Parathyroid adenoma (tissue), 2 donors: Measurements from ENCODE around the gene GNAT2.

Experiments
- H2AFZ ChIP-seq: fragments of 300-600 bp; sonication (generic); one replicate; pipeline ENCODE4 v1.7.0; 2017; ENCODE audit warnings: antibody characterized with exemption, mild to moderate bottlenecking
- H3K27ac ChIP-seq: fragments of 300-600 bp; sonication (generic); one replicate; pipeline ENCODE4 v1.7.0; 2017
- H3K27me3 ChIP-seq: fragments of 300-600 bp; sonication (generic); one replicate; pipeline ENCODE4 v1.7.0; 2017; ENCODE audit warnings: low read length; ENCODE audit not compliant: control insufficient read depth, insufficient read depth
- H3K36me3 ChIP-seq: fragments of 300-600 bp; sonication (generic); one replicate; pipeline ENCODE4 v1.7.0; 2017; ENCODE audit warnings: low read length; ENCODE audit not compliant: control insufficient read depth, insufficient read depth
- H3K4me1 ChIP-seq: fragments of 300-600 bp; sonication (generic); one replicate; pipeline ENCODE4 v1.7.0; 2017; ENCODE audit warnings: control low read depth
- H3K4me2 ChIP-seq: fragments of 300-600 bp; sonication (generic); one replicate; pipeline ENCODE4 v1.7.0; 2017; ENCODE audit warnings: low read length
- H3K4me3 ChIP-seq: fragments of 300-600 bp; sonication (generic); one replicate; pipeline ENCODE4 v1.7.0; 2017; ENCODE audit warnings: low read depth, low read length
- H3K79me2 ChIP-seq: fragments of 300-600 bp; sonication (generic); one replicate; pipeline ENCODE4 v1.7.0; 2017; ENCODE audit warnings: control low read depth
- H3K9ac ChIP-seq: fragments of 300-600 bp; sonication (generic); one replicate; pipeline ENCODE4 v1.7.0; 2017; ENCODE audit warnings: mild to moderate bottlenecking
- H3K9me3 ChIP-seq: fragments of 300-600 bp; sonication (generic); one replicate; pipeline ENCODE4 v1.7.0; 2017; ENCODE audit warnings: low read length; ENCODE audit not compliant: control insufficient read depth
- CTCF ChIP-seq: fragments of 300-600 bp; sonication (generic); IDR thresholded peaks from one replicate; pipeline ENCODE4 v1.7.0; 2017; ENCODE audit warnings: antibody characterized with exemption, mild to moderate bottlenecking
- donor health status: primary hyperparathyroidism.

GNAT2 gene

GRCh38 chr1:109657970-109658369 is 38.6 kb upstream of the GNAT2 start:
- no peak for TF ChIP-seq CTCF
- no peak overlapping the region for H3K4me3 ChIP-seq
- H3K79me2 ChIP-seq: no peaks in the 10 kb centered on the region
- peaks cover 4% of the 10 kb centered on the region for H3K4me1 ChIP-seq
- H2AFZ ChIP-seq: no peak overlapping the region
- no peak overlapping the region for H3K4me2 ChIP-seq
- H3K36me3 ChIP-seq: no peaks in the 10 kb centered on the region
- H3K27me3 ChIP-seq: no peaks in the 10 kb centered on the region
- no peak overlapping the region for H3K9ac ChIP-seq
- H3K9me3 ChIP-seq: no peaks in the 10 kb centered on the region
- no peak overlapping the region for H3K27ac ChIP-seq

DNA sequence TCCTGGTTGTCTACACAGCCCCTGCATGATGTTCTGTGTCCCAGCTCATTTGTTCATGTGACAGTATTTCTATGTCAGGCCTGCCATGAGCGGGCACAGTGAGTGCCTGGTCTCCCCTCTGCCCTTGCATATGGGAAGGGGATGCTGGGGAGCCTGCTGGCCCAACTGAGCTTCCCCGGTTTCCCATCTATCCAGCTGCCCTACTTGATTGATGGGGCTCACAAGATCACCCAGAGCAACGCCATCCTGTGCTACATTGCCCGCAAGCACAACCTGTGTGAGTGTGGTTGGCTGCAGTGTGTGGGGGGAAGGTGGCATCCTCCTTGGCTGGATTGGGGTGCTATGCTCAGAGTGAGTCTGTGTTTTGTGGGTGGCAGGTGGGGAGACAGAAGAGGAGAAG is 38.0 kb upstream of the GNAT2 start:
- TF ChIP-seq CTCF: no peak
- Histone ChIP-seq H3K27me3 (no peaks in the 10 kb centered on the region), H3K9me3 (no peaks in the 10 kb centered on the region), H3K4me1 (peaks cover 4% of the 10 kb centered on the region), H2AFZ (no peak overlapping the region), H3K9ac (no peak overlapping the region), H3K4me3 (no peak overlapping the region), H3K36me3 (no peaks in the 10 kb centered on the region), H3K27ac (no peak overlapping the region), H3K79me2 (no peaks in the 10 kb centered on the region), H3K4me2 (no peak overlapping the region)

- peak within 1 kb of the TSS; percentile 82 for H2AFZ ChIP-seq
- H3K4me1 ChIP-seq: peaks cover 4% of the 10 kb centered on the region
Measured at GRCh38 chr1:109655615-109656519, 36.5 kb upstream of the GNAT2 start, which contains the start of gene GSTM4. Gene GSTM4, plus strand, starts transcription at chr1:109656099. Its CDS starts 291 bp downstream, at chr1:109656390.

GRCh38 chr1:109654519-109654918 is 35.1 kb upstream of the GNAT2 start:
- no peak for TF ChIP-seq CTCF
- H3K9ac ChIP-seq: no peak overlapping the region
- H3K4me1 ChIP-seq: no peaks in the 10 kb centered on the region
- no peaks in the 10 kb centered on the region for H3K9me3 ChIP-seq
- H3K27me3 ChIP-seq: no peaks in the 10 kb centered on the region
- no peak overlapping the region for H3K4me2 ChIP-seq
- no peak overlapping the region for H2AFZ ChIP-seq
- no peak overlapping the region for H3K27ac ChIP-seq
- no peaks in the 10 kb centered on the region for H3K79me2 ChIP-seq
- H3K36me3 ChIP-seq: no peaks in the 10 kb centered on the region
- no peak overlapping the region for H3K4me3 ChIP-seq

More at GRCh38 chr1:109655615-109656519, 36.5 kb upstream of the GNAT2 start, which contains the start of gene GSTM4:
- Histone ChIP-seq H3K27me3 (no peaks in the 10 kb centered on the region), H3K9ac (no peak within 1 kb of the TSS), H3K79me2 (no peaks in the 10 kb centered on the region), H3K36me3 (no peaks in the 10 kb centered on the region), H3K9me3 (no peaks in the 10 kb centered on the region), H3K27ac (peak within 1 kb of the TSS; percentile 77), H3K4me2 (peak within 1 kb of the TSS; percentile 90), H3K4me3 (peak within 1 kb of the TSS; percentile 77)
- no peak for TF ChIP-seq CTCF

DNA sequence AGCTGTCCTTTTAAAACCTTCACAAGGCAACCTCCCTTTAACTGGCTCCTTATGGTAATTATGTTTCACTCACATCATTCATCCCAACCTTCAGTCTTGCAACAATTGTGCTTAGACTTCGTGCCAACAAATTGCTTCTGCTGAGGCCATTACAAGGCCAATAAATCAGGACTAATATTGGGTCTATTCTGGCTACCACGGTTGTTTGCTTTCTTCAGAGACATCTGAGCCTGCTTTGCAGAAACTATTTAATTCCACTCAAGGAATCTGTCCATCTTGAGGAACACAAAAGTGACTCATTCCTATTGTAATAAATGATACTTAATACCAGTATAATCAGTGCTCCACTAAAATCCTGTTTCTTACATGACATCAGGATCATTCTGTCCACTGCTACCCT is 33.9 kb upstream of the GNAT2 start:
- H3K4me1 ChIP-seq: no peaks in the 10 kb centered on the region
- no peaks in the 10 kb centered on the region for H3K9me3 ChIP-seq
- TF ChIP-seq CTCF: no peak
- H3K36me3 ChIP-seq: no peaks in the 10 kb centered on the region
- no peaks in the 10 kb centered on the region for H3K27me3 ChIP-seq
- H3K4me2 ChIP-seq: no peak overlapping the region
- H3K9ac ChIP-seq: no peak overlapping the region
- H3K27ac ChIP-seq: no peak overlapping the region
- H3K4me3 ChIP-seq: no peak overlapping the region
- H2AFZ ChIP-seq: no peak overlapping the region
- H3K79me2 ChIP-seq: no peaks in the 10 kb centered on the region
